NT2/D1 (cell line): ENCODE data around the gene PCDHGC3.

ENCODE experiments used
- SUZ12 ChIP-seq: IDR thresholded peaks from 2 replicates; pipeline ENCODE4 v1.6.1; 2011; ENCODE audit not compliant: insufficient read length, insufficient read depth; ENCODE audit errors: extremely low read depth
- YY1 ChIP-seq: IDR thresholded peaks from 2 replicates; pipeline ENCODE4 v1.6.1; 2011; ENCODE audit not compliant: insufficient read length, insufficient read depth
- ZNF274 ChIP-seq: IDR thresholded peaks from 2 replicates; pipeline ENCODE4 v1.6.1; 2011; ENCODE audit warnings: mild to moderate bottlenecking, low read depth, low read length

DNA sequence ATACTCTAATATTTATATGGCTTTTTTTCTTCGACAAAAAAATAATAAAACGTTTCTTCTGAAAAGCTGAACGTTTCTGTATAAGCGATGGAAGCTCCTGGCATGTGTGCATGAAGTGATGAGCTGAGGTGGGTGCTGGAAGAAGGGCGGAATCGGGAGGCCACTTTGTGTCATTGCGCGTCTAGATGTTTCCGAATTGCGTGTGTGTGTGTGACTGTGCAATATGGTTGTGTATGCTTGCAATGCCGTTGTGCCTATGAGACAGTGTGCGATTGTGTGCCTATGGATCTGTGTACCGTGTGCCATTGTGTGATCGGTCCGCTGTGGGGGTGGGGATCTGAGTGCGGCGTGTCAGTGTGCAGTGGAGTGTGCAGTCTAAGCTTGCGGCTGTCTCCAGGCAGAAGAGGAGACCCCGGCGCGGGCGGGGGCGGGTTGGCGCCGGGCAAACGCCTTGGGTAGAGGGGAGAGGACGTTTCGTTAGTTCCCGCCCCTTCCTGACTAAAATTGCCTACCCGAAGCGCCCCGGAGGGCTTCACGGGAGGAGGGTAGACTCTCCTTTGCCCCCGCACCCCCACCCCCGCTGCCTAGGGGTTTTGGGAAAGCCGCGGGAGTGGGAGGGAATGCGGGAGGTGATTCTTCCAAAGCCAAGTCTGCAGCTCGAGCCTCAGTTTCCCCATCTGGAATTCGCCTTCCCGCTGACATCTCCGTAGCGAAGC is 37.3 kb downstream of the PCDHGC3 start:
- TF ChIP-seq YY1 (no peak), ZNF274 (no peak), SUZ12 (no peak)
